ENCODE results near the gene CFL1. TPM values are rescaled to one million over a fixed set of nuclear protein-coding genes. Genes with fewer than 3 reads are reported as not detected.

The CFL1 gene
- total RNA-seq, 2 donors from 2014 or later = 365 to 493 TPM

GRCh38 chr11:65854161-65854592 is 3.8 kb downstream of the CFL1 start:
- H3K36me3 ChIP-seq = peaks cover 53% of the 10 kb centered on the region
- H3K27me3 ChIP-seq = no peaks in the 10 kb centered on the region
- no peak overlapping the region for H3K4me3 ChIP-seq
- H3K4me1 ChIP-seq = peaks cover 0 to 29% of the 10 kb centered on the region in 2 donors
- no peak overlapping the region for H3K27ac ChIP-seq
- no peak for DNase-seq (ENCODE audit: low spot score)
- peaks cover 0 to 7% of the 10 kb centered on the region in 2 donors for H3K9me3 ChIP-seq
- TF ChIP-seq CTCF (IDR thresholded peaks at IDR 0.05) = no peak

GRCh38 chr11:65853246-65853979 is 4.6 kb downstream of the CFL1 start:
- Histone ChIP-seq H3K36me3 (peaks cover 53% of the 10 kb centered on the region), H3K27me3 (no peaks in the 10 kb centered on the region), H3K4me1 (peaks cover 0 to 21% of the 10 kb centered on the region in 2 donors)

GRCh38 chr11:65852508-65853245 is 5.3 kb downstream of the CFL1 start:
- no peak overlapping the region for H3K4me3 ChIP-seq
- H3K27ac ChIP-seq = no peak overlapping the region
- DNase-seq (ENCODE audit: low spot score) = no peak
- TF ChIP-seq CTCF (IDR thresholded peaks at IDR 0.05) = no peak
- peaks cover 53% of the 10 kb centered on the region for H3K36me3 ChIP-seq
- H3K9me3 ChIP-seq = peaks cover 0 to 7% of the 10 kb centered on the region in 2 donors
- H3K4me1 ChIP-seq = peaks cover 0 to 20% of the 10 kb centered on the region in 2 donors
- H3K27me3 ChIP-seq = no peaks in the 10 kb centered on the region

More at GRCh38 chr11:65853246-65853979, 4.6 kb downstream of the CFL1 start:
- no peak for TF ChIP-seq CTCF (IDR thresholded peaks at IDR 0.05)
- peaks cover 0 to 7% of the 10 kb centered on the region in 2 donors for H3K9me3 ChIP-seq
- no peak overlapping the region for H3K27ac ChIP-seq
- no peak for DNase-seq (ENCODE audit: low spot score)
- H3K4me3 ChIP-seq = no peak overlapping the region

GRCh38 chr11:65851811-65852507 is 6.0 kb downstream of the CFL1 start:
- peaks cover 0 to 20% of the 10 kb centered on the region in 2 donors for H3K4me1 ChIP-seq
- no peaks in the 10 kb centered on the region for H3K27me3 ChIP-seq
- DNase-seq (ENCODE audit: low spot score) = no peak
- no peak overlapping the region for H3K27ac ChIP-seq
- H3K36me3 ChIP-seq = peaks cover 53% of the 10 kb centered on the region
- no peak overlapping the region for H3K4me3 ChIP-seq
- no peak for TF ChIP-seq CTCF (IDR thresholded peaks at IDR 0.05)
- H3K9me3 ChIP-seq = peaks cover 0 to 7% of the 10 kb centered on the region in 2 donors

- no peak overlapping the region for H3K4me3 ChIP-seq
- no peak for DNase-seq (ENCODE audit: low spot score)
- peaks cover 53% of the 10 kb centered on the region for H3K36me3 ChIP-seq
- TF ChIP-seq CTCF (IDR thresholded peaks at IDR 0.05) = no peak
- no peak overlapping the region for H3K27ac ChIP-seq
- H3K27me3 ChIP-seq = no peaks in the 10 kb centered on the region
- H3K9me3 ChIP-seq = peaks cover 0 to 7% of the 10 kb centered on the region in 2 donors
- H3K4me1 ChIP-seq = peaks cover 0 to 12% of the 10 kb centered on the region in 2 donors
Observed at GRCh38 chr11:65851083-65851579, 6.8 kb downstream of the CFL1 start.
